Omental fat pad (tissue), 4 donors: Measurements from ENCODE around the gene MEAK7. TPM values are rescaled to one million over a fixed set of nuclear protein-coding genes. Genes with fewer than 3 reads are reported as not detected.

Experiments used
- ATAC-seq: fragments of 150-250 bp; one replicate; pipeline ENCODE4 v1.9.1; 2016; ENCODE audit warnings: mild to moderate bottlenecking, moderate library complexity; ENCODE audit not compliant: low FRiP score
- DNase-seq: peaks from one replicate; pipeline ENCODE4 v3.0.0-alpha.2; 2019; ENCODE audit warnings: low spot score
- total RNA-seq, 4 donors: library from RNA; depleted of rRNA; stranded (reverse); fragments of >200 nt; gene quantifications; one replicate each; pipeline ENCODE4 v1.1.0, GENCODE V29; 2016
- TF ChIP-seq, protein P1 (sequence below), 3 donors: fragments of 450-650 bp; IDR thresholded peaks; one replicate each; pipeline ENCODE4 v1.5.1; 2016 to 2017; ENCODE audit warnings: antibody characterized with exemption in 3 of 3, mild to moderate bottlenecking in 3 of 3, moderate library complexity in 2 of 3

MEAK7 gene
- total RNA-seq, 4 donors from 2014 or later, result 6.4 to 9.1 (median 8.4) TPM

DNA sequence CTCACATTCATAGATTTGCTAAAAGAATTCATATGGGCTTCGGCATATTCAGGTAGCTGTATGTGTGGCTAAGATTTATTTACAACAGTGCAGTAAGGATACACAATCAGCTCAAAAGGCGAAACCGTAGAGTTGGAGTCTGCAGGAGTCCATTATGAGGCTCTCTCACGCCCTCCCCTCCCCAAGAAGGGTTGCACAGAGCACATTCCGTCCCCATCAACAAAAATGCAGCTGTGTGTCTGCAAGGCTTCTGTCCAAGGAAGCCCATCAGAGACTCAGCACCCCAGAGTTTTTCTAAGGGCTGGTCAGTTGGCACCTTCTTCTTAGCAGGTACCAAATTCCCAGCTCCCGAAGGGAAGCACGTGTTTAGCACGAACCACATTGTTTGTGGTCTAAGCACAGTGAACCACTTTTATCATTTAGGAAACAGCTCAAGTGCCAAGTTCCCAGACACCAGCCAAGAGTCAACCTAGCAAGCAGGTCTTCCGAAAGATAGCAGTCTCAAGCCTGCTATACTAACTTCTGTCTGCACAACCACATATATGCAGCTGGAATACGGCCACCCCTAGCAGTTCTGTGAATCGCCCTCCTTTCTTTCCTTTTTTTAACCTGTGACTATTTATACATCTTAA lies 28.5 kb upstream of the MEAK7 start:
- TF ChIP-seq, protein P1, sequence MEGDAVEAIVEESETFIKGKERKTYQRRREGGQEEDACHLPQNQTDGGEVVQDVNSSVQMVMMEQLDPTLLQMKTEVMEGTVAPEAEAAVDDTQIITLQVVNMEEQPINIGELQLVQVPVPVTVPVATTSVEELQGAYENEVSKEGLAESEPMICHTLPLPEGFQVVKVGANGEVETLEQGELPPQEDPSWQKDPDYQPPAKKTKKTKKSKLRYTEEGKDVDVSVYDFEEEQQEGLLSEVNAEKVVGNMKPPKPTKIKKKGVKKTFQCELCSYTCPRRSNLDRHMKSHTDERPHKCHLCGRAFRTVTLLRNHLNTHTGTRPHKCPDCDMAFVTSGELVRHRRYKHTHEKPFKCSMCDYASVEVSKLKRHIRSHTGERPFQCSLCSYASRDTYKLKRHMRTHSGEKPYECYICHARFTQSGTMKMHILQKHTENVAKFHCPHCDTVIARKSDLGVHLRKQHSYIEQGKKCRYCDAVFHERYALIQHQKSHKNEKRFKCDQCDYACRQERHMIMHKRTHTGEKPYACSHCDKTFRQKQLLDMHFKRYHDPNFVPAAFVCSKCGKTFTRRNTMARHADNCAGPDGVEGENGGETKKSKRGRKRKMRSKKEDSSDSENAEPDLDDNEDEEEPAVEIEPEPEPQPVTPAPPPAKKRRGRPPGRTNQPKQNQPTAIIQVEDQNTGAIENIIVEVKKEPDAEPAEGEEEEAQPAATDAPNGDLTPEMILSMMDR (IDR thresholded peaks at IDR 0.05), result no peak
- ATAC-seq (no peak), DNase-seq (no peak)

DNA sequence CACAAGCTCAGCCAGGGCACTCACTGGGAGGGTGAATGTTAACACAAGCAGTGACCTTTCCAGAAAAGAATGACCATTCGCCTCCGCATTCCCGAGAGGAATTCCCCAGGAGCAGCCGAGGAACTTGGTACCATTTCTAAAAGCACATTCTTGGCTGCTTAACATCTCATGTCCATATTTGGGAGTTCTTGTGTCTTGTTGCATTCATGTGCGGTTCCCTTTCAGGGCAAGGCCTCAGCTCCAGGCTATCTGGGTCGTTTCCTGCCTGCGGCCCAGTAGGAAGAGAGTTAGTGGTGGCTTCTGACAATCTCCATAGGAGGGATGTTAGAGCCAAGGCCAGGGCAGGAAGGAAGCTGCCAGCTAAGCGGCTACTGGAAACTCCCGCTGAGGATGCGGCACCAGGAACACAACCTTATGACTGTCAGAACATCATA lies 27.8 kb upstream of the MEAK7 start:
- DNase-seq (no peak), ATAC-seq (peak; percentile 90)
- TF ChIP-seq, protein P1 (IDR thresholded peaks at IDR 0.05), result no peak

DNA sequence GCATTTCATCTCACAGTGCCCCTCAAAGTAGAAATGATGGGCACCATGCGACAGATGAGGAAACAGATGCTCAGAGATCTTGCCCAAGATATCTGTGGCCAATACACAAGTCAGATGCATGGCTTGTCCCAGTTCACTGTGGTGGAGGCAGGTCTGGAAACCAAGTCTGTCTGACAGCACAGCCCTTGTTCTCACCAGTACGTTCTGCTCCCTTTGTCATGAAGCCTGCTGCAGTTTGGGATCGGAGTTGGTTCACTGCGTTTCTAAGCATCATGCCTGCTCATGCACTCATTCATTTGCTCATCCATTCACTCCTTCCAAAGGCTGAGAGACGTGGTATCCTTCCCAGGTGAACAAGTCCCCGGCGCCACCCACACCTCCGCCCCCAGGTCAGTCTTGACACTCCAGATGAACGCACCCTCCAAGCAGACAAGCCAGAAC lies 27.2 kb upstream of the MEAK7 start:
- DNase-seq, result no peak
- TF ChIP-seq, protein P1 (IDR thresholded peaks at IDR 0.05), result no peak
- ATAC-seq, result no peak

DNA sequence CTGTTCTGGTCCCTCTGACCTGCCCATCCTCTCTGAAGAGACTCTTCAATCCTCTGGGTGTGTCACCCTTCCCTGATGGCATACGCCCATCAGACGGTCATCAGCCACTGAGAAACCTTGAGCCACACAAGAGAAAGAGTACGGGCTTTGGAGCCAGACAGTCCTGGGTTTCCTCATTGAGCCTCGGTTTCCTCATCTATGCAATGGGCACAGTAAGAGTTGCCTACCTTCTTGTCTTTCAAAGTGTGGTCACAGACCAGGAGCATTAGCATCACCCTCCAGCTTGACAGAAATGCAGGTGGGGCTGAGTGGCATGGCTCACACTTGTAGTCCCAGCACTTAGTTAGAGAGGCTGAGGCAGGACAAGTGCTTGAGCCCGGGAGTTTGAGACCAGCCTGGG lies 26.1 kb upstream of the MEAK7 start:
- ATAC-seq (no peak), DNase-seq (no peak)
- TF ChIP-seq, protein P1 (IDR thresholded peaks at IDR 0.05), result no peak

DNA sequence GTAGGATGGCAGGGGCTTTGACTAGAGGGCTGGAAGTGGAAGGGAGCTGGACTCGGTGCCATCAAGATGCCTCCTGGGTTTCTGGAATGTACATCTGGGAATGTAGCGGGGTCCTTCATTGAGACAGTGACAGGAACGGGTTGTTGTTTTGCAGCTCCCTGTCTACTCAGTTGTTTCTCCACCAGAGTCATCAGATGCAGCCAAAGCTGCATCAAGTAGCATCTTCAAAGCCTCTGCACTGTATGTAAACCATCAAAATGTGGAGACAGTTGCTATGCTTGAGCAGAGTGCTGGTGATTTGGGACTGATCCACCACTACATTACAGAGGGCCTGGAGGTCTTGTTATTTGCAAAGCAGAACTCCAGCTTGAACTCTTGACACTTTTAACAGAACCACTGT lies 25.1 kb upstream of the MEAK7 start:
- ATAC-seq, result no peak
- DNase-seq, result no peak

DNA sequence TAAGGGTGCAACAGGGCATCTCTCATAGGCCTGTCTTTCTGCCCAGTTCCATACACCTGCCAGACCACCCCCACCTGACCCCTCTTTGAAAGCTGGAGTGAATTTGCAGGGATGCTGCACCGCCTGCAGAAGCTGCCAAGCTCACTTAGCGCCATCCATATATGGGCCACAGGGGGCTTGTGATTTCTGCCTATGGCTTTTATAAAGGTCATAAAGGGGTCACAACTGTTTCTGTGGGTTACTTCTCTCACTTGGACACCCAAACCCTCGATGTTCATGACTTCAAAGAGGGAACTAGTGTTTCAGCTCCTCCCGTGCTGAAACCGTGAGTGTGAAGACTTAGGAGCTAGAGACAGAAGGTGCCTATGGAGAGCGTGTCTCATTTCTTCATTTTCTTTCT lies 23.9 kb upstream of the MEAK7 start:
- TF ChIP-seq, protein P1 (IDR thresholded peaks at IDR 0.05), result no peak
- DNase-seq, result no peak
- no peak for ATAC-seq

More for the DNA sequence above, 25.1 kb upstream of the MEAK7 start:
- TF ChIP-seq, protein P1 (IDR thresholded peaks at IDR 0.05), result no peak

DNA sequence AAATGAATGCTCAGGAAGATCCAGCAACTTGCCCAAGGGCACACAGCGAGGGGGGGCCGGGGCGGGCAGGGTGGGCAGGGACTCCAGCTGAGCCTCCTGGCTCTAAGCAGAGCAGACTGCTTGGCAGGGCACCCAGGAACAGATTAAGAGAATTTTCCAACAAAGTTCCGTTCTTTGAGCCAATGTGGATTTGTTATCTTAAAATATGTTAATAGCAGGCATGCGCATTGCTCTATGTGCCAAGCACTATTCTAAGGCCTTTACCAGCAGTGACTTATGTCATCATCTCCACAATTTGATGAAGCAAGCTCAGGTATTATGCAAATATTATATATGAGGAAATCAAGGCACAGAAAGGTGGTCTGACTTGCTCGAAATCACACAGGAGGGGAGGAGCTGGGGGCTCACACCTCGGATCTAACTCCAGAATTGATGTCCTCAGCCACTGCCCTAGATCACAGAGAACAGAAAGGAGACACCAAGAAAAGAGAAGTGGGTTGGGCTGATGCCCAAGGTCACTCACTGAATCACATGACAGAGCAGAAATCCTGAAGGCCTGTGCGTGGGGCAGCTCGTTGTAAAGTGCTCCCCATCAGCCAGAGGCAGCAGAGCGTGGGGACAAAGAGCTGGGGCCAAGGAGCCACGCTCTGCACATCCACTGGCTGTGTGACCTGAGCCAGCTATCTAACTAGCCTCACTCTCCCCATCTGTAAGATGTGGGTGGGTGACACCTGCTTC lies 23.2 kb upstream of the MEAK7 start:
- ATAC-seq (no peak), DNase-seq (no peak)
- TF ChIP-seq, protein P1 (IDR thresholded peaks at IDR 0.05), result no peak
